ENCODE measurements around the gene DPCD. TPM values are rescaled to one million over a fixed set of nuclear protein-coding genes. Genes with fewer than 3 reads are reported as not detected.

DPCD gene
- polyA plus RNA-seq, 4 donors, result 4.2 to 18.3 (median 12.2) TPM

GRCh38 chr10:101646364-101646763, 58.2 kb downstream of the DPCD start:
- FAIRE-seq, result no peak
- H3K36me3 ChIP-seq (ENCODE audit: control insufficient read depth in 3 of 3, insufficient read depth in 2 of 3, low read depth in 1 of 3, low read length in 3 of 3), result peaks cover 0 to 67% (median 4%) of the 10 kb centered on the region in 3 donors

GRCh38 chr10:101647255-101647654, 59.1 kb downstream of the DPCD start:
- 88 to 91% (median 91%) methylated on average over 2 of the region's 2 CpGs for WGBS, 3 donors
- Histone ChIP-seq H3K9me3 (ENCODE audit: control insufficient read depth in 2 of 2, insufficient read depth in 1 of 2, low read depth in 1 of 2, low read length in 1 of 2) (no peaks in the 10 kb centered on the region), H3K36me3 (ENCODE audit: control insufficient read depth in 3 of 3, insufficient read depth in 2 of 3, low read depth in 1 of 3, low read length in 3 of 3) (peaks cover 0 to 74% (median 7%) of the 10 kb centered on the region in 3 donors), H3K27ac (ENCODE audit: low read depth in 1 of 3, low read length in 2 of 3) (no peak overlapping the region), H3K27me3 (ENCODE audit: control insufficient read depth in 3 of 3, insufficient read depth in 3 of 3, low read length in 3 of 3) (no peaks in the 10 kb centered on the region), H3K4me3 (ENCODE audit: low read depth in 1 of 3, low read length in 3 of 3) (no peak overlapping the region), H3K4me1 (ENCODE audit: control insufficient read depth in 3 of 3, insufficient read depth in 2 of 3, low read depth in 1 of 3, low read length in 2 of 3) (no peaks in the 10 kb centered on the region)
- FAIRE-seq (no peak), DNase-seq (no peak)

More at GRCh38 chr10:101646364-101646763, 58.2 kb downstream of the DPCD start:
- DNase-seq, result no peak
- no peaks in the 10 kb centered on the region for H3K9me3 ChIP-seq (ENCODE audit: control insufficient read depth in 2 of 2, insufficient read depth in 1 of 2, low read depth in 1 of 2, low read length in 1 of 2)
- no peaks in the 10 kb centered on the region for H3K27me3 ChIP-seq (ENCODE audit: control insufficient read depth in 3 of 3, insufficient read depth in 3 of 3, low read length in 3 of 3)
- WGBS, 3 donors, result 87 to 92% (median 91%) methylated on average over 6 of the region's 6 CpGs
- H3K27ac ChIP-seq (ENCODE audit: low read depth in 1 of 3, low read length in 2 of 3), result no peak overlapping the region
- H3K4me3 ChIP-seq (ENCODE audit: low read depth in 1 of 3, low read length in 3 of 3), result no peak overlapping the region
- no peaks in the 10 kb centered on the region for H3K4me1 ChIP-seq (ENCODE audit: control insufficient read depth in 3 of 3, insufficient read depth in 2 of 3, low read depth in 1 of 3, low read length in 2 of 3)

GRCh38 chr10:101649525-101650085, 61.5 kb downstream of the DPCD start:
- no peak for FAIRE-seq

GRCh38 chr10:101650863-101651262, 62.7 kb downstream of the DPCD start:
- WGBS, 3 donors, result 91 to 98% (median 96%) methylated on average over 15 of the region's 15 CpGs
- Histone ChIP-seq H3K27me3 (ENCODE audit: control insufficient read depth in 3 of 3, insufficient read depth in 3 of 3, low read length in 3 of 3) (no peaks in the 10 kb centered on the region), H3K9me3 (ENCODE audit: control insufficient read depth in 2 of 2, insufficient read depth in 1 of 2, low read depth in 1 of 2, low read length in 1 of 2) (no peaks in the 10 kb centered on the region), H3K4me1 (ENCODE audit: control insufficient read depth in 3 of 3, insufficient read depth in 2 of 3, low read depth in 1 of 3, low read length in 2 of 3) (no peaks in the 10 kb centered on the region), H3K27ac (ENCODE audit: low read depth in 1 of 3, low read length in 2 of 3) (no peak overlapping the region), H3K4me3 (ENCODE audit: low read depth in 1 of 3, low read length in 3 of 3) (no peak overlapping the region), H3K36me3 (ENCODE audit: control insufficient read depth in 3 of 3, insufficient read depth in 2 of 3, low read depth in 1 of 3, low read length in 3 of 3) (peaks cover 7 to 54% (median 9%) of the 10 kb centered on the region in 3 donors)
- no peak for FAIRE-seq
- no peak for DNase-seq

More at GRCh38 chr10:101649525-101650085, 61.5 kb downstream of the DPCD start:
- H3K4me3 ChIP-seq (ENCODE audit: low read depth in 1 of 3, low read length in 3 of 3), result no peak overlapping the region
- H3K27me3 ChIP-seq (ENCODE audit: control insufficient read depth in 3 of 3, insufficient read depth in 3 of 3, low read length in 3 of 3), result no peaks in the 10 kb centered on the region
- no peaks in the 10 kb centered on the region for H3K9me3 ChIP-seq (ENCODE audit: control insufficient read depth in 2 of 2, insufficient read depth in 1 of 2, low read depth in 1 of 2, low read length in 1 of 2)
- H3K4me1 ChIP-seq (ENCODE audit: control insufficient read depth in 3 of 3, insufficient read depth in 2 of 3, low read depth in 1 of 3, low read length in 2 of 3), result no peaks in the 10 kb centered on the region
- 90 to 93% (median 92%) methylated on average over 5 of the region's 5 CpGs for WGBS, 3 donors
- H3K27ac ChIP-seq (ENCODE audit: low read depth in 1 of 3, low read length in 2 of 3), result no peak overlapping the region
- DNase-seq, result no peak
- peaks cover 3 to 54% (median 7%) of the 10 kb centered on the region in 3 donors for H3K36me3 ChIP-seq (ENCODE audit: control insufficient read depth in 3 of 3, insufficient read depth in 2 of 3, low read depth in 1 of 3, low read length in 3 of 3)

DNA sequence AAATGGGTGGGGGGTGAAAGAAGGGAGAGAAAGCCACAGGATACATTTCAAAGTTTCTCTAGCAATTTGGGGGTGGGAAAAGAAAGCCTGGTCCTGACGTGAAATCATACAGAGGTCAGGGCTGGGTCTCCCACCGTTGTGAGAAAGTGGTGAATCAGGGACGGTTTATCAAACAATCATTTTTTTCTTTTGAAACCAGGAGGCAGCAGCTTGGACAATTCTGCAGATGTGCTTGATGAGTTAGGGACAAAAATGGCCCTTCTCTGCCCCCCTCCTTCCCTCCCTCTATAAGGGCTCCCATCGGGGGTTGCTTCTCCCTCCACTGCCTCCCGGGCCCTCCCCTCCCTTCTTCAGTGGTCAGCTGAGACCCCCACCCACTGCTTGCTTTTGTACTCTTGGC, 63.2 kb downstream of the DPCD start:
- Histone ChIP-seq H3K9me3 (ENCODE audit: control insufficient read depth in 2 of 2, insufficient read depth in 1 of 2, low read depth in 1 of 2, low read length in 1 of 2) (no peaks in the 10 kb centered on the region), H3K4me1 (ENCODE audit: control insufficient read depth in 3 of 3, insufficient read depth in 2 of 3, low read depth in 1 of 3, low read length in 2 of 3) (no peaks in the 10 kb centered on the region), H3K27ac (ENCODE audit: low read depth in 1 of 3, low read length in 2 of 3) (no peak overlapping the region), H3K27me3 (ENCODE audit: control insufficient read depth in 3 of 3, insufficient read depth in 3 of 3, low read length in 3 of 3) (no peaks in the 10 kb centered on the region), H3K4me3 (ENCODE audit: low read depth in 1 of 3, low read length in 3 of 3) (no peak overlapping the region), H3K36me3 (ENCODE audit: control insufficient read depth in 3 of 3, insufficient read depth in 2 of 3, low read depth in 1 of 3, low read length in 3 of 3) (peaks cover 9 to 54% (median 10%) of the 10 kb centered on the region in 3 donors)
- FAIRE-seq, result no peak
- 85 to 95% (median 90%) methylated on average over 5 of the region's 5 CpGs for WGBS, 3 donors
- no peak for DNase-seq

DNA sequence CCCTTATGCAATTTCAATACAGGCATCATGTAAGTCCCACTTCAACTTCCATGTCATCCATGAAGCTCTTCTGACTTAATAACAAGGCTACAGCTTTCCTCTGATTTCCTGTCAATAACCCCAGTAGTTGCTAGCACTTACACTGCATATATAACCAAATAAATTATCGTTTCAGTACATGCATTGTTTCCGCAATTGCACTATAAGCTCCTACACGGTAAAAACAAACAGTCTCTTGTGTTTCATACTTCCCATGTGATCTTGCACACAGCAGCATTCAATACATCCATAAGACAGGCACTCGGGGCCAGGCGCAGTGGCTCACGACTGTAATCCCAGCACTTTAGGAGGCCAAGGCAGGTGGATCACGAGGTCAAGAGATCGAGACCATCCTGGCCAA, 65.4 kb downstream of the DPCD start:
- H3K9me3 ChIP-seq (ENCODE audit: control insufficient read depth in 2 of 2, insufficient read depth in 1 of 2, low read depth in 1 of 2, low read length in 1 of 2), result no peaks in the 10 kb centered on the region
- WGBS, 3 donors, result 92 to 93% (median 93%) methylated on average over 8 of the region's 8 CpGs
- no peaks in the 10 kb centered on the region for H3K4me1 ChIP-seq (ENCODE audit: control insufficient read depth in 3 of 3, insufficient read depth in 2 of 3, low read depth in 1 of 3, low read length in 2 of 3)
- H3K36me3 ChIP-seq (ENCODE audit: control insufficient read depth in 3 of 3, insufficient read depth in 2 of 3, low read depth in 1 of 3, low read length in 3 of 3), result peaks cover 11 to 53% (median 12%) of the 10 kb centered on the region in 3 donors
- no peaks in the 10 kb centered on the region for H3K27me3 ChIP-seq (ENCODE audit: control insufficient read depth in 3 of 3, insufficient read depth in 3 of 3, low read length in 3 of 3)
- H3K4me3 ChIP-seq (ENCODE audit: low read depth in 1 of 3, low read length in 3 of 3), result no peak overlapping the region
- no peak overlapping the region for H3K27ac ChIP-seq (ENCODE audit: low read depth in 1 of 3, low read length in 2 of 3)
- DNase-seq (no peak), FAIRE-seq (no peak)

DNA sequence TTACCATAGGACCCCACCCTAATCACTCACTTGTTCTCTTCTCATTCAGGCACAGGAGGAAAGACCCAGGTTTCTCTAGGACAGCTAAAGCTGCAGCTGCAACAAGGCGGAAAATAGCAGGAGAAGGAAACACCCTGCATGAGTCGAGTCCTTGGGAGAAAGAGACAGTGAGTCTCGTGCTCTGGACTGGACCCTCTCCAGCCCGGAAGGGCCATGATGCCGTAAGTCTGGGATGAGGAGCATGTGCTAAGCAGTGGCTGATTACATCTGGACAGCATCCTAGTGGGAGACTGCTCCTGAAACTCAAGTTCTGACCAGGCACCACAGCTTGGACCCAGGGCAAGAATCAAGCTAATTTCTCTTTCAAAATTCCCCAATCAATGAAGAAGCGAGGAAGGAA, 67.4 kb downstream of the DPCD start:
- Histone ChIP-seq H3K9me3 (ENCODE audit: control insufficient read depth in 2 of 2, insufficient read depth in 1 of 2, low read depth in 1 of 2, low read length in 1 of 2) (no peaks in the 10 kb centered on the region), H3K4me1 (ENCODE audit: control insufficient read depth in 3 of 3, insufficient read depth in 2 of 3, low read depth in 1 of 3, low read length in 2 of 3) (no peaks in the 10 kb centered on the region), H3K27ac (ENCODE audit: low read depth in 1 of 3, low read length in 2 of 3) (no peak overlapping the region), H3K4me3 (ENCODE audit: low read depth in 1 of 3, low read length in 3 of 3) (no peak overlapping the region), H3K27me3 (ENCODE audit: control insufficient read depth in 3 of 3, insufficient read depth in 3 of 3, low read length in 3 of 3) (no peaks in the 10 kb centered on the region), H3K36me3 (ENCODE audit: control insufficient read depth in 3 of 3, insufficient read depth in 2 of 3, low read depth in 1 of 3, low read length in 3 of 3) (peaks cover 10 to 50% (median 17%) of the 10 kb centered on the region in 3 donors)
- DNase-seq (no peak), FAIRE-seq (no peak)
- 78 to 86% (median 79%) methylated on average over 6 of the region's 6 CpGs for WGBS, 3 donors

DNA sequence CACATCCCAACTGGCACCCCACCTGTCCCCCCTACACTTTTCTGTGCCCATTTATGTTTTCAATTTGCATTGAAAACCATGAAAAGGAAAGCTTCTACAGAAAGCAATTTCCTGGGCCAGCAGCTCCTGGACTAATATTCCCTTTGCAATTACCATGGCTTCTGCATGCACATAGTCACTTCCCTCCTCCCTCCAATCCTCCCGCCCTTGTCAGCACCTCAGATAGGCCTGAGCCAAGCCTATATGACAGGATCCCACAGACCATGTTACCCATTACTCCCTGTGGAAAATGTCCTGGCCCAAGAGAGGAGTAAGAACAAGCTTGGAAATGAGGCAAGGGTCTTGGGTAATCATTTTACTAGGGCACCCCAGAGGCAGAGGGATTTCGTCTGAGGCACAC, 68.8 kb downstream of the DPCD start:
- no peaks in the 10 kb centered on the region for H3K9me3 ChIP-seq (ENCODE audit: control insufficient read depth in 2 of 2, insufficient read depth in 1 of 2, low read depth in 1 of 2, low read length in 1 of 2)
- WGBS, 3 donors, result 94 to 100% (median 96%) methylated on average over 2 of the region's 2 CpGs
- no peaks in the 10 kb centered on the region for H3K27me3 ChIP-seq (ENCODE audit: control insufficient read depth in 3 of 3, insufficient read depth in 3 of 3, low read length in 3 of 3)
- no peaks in the 10 kb centered on the region for H3K4me1 ChIP-seq (ENCODE audit: control insufficient read depth in 3 of 3, insufficient read depth in 2 of 3, low read depth in 1 of 3, low read length in 2 of 3)
- DNase-seq (no peak), FAIRE-seq (no peak)
- H3K27ac ChIP-seq (ENCODE audit: low read depth in 1 of 3, low read length in 2 of 3), result no peak overlapping the region
- no peak overlapping the region for H3K4me3 ChIP-seq (ENCODE audit: low read depth in 1 of 3, low read length in 3 of 3)
- peaks cover 9 to 49% (median 20%) of the 10 kb centered on the region in 3 donors for H3K36me3 ChIP-seq (ENCODE audit: control insufficient read depth in 3 of 3, insufficient read depth in 2 of 3, low read depth in 1 of 3, low read length in 3 of 3)

DNA sequence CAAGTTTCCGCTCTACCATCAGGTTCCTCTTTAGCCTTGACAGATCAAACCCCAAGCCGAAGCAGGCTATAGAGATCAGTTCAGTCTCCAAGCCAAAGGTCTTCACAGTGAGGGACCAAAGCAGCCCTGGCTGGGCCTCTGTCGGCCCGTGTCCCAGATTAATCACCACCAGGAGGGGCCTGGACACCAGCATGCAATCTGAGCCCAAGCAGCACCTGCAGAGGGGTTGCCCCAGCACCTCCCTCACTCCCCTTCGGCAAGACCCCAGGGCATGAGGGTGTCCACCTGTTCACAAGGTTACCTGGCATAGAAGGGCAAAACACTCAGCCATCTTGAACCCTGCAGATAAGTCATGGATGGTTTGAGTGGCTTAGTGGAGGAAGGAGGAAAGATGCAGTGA, 70.9 kb downstream of the DPCD start:
- DNase-seq (no peak), FAIRE-seq (no peak)
- peaks cover 13 to 58% (median 19%) of the 10 kb centered on the region in 3 donors for H3K36me3 ChIP-seq (ENCODE audit: control insufficient read depth in 3 of 3, insufficient read depth in 2 of 3, low read depth in 1 of 3, low read length in 3 of 3)
- H3K27ac ChIP-seq (ENCODE audit: low read depth in 1 of 3, low read length in 2 of 3), result no peak overlapping the region
- H3K4me1 ChIP-seq (ENCODE audit: control insufficient read depth in 3 of 3, insufficient read depth in 2 of 3, low read depth in 1 of 3, low read length in 2 of 3), result no peaks in the 10 kb centered on the region
- no peaks in the 10 kb centered on the region for H3K27me3 ChIP-seq (ENCODE audit: control insufficient read depth in 3 of 3, insufficient read depth in 3 of 3, low read length in 3 of 3)
- no peaks in the 10 kb centered on the region for H3K9me3 ChIP-seq (ENCODE audit: control insufficient read depth in 2 of 2, insufficient read depth in 1 of 2, low read depth in 1 of 2, low read length in 1 of 2)
- 84 to 93% (median 92%) methylated on average over 5 of the region's 5 CpGs for WGBS, 3 donors
- H3K4me3 ChIP-seq (ENCODE audit: low read depth in 1 of 3, low read length in 3 of 3), result no peak overlapping the region
